Smooth muscle cell (in vitro differentiated cells): ENCODE measurements around the gene ARHGAP30. TPM values are rescaled to one million over a fixed set of nuclear protein-coding genes. Genes with fewer than 3 reads are reported as not detected.

ENCODE experiments used
- DNase-seq: peaks from one replicate; lab custom pipeline; 2025; ENCODE audit not compliant: unreplicated experiment; lab: John Stamatoyannopoulos, UW
- H2AFZ ChIP-seq: fragments of 200-600 bp; sonication (generic); 2 replicates; pipeline ENCODE4 v1.6.0; 2016; ENCODE audit warnings: antibody characterized with exemption, low read depth, mild to moderate bottlenecking
- H3F3A ChIP-seq: fragments of 200-600 bp; sonication (generic); 2 replicates; pipeline ENCODE4 v1.6.0; 2017; ENCODE audit warnings: antibody characterized with exemption, low read depth
- H3K27ac ChIP-seq: fragments of 200-600 bp; sonication (generic); 2 replicates; pipeline ENCODE4 v1.5.1; 2016; ENCODE audit warnings: low read depth, mild to moderate bottlenecking
- H3K27me3 ChIP-seq: fragments of 200-600 bp; sonication (generic); 2 replicates; pipeline ENCODE4 v1.6.1; 2016; ENCODE audit warnings: low read depth, mild to moderate bottlenecking
- H3K36me3 ChIP-seq: fragments of 200-600 bp; sonication (generic); 2 replicates; pipeline ENCODE4 v1.5.1; 2016; ENCODE audit warnings: low read depth
- H3K4me1 ChIP-seq: fragments of 200-600 bp; sonication (generic); 2 replicates; pipeline ENCODE4 v1.5.1; 2016; ENCODE audit warnings: low read depth
- H3K4me2 ChIP-seq: fragments of 200-600 bp; sonication (generic); 2 replicates; pipeline ENCODE4 v1.6.0; 2016; ENCODE audit warnings: mild to moderate bottlenecking
- H3K4me3 ChIP-seq: fragments of 200-600 bp; sonication (generic); 2 replicates; pipeline ENCODE4 v1.5.1; 2016; ENCODE audit warnings: mild to moderate bottlenecking
- H3K79me2 ChIP-seq: fragments of 200-600 bp; sonication (generic); 2 replicates; pipeline ENCODE4 v1.6.0; 2016; ENCODE audit warnings: low read depth, mild to moderate bottlenecking
- H3K9ac ChIP-seq: fragments of 200-600 bp; sonication (generic); 2 replicates; pipeline ENCODE4 v1.6.0; 2016; ENCODE audit warnings: low read depth
- H3K9me3 ChIP-seq: fragments of 200-600 bp; sonication (generic); replicated peaks from 2 replicates; pipeline ENCODE4 v1.5.1; 2016; ENCODE audit warnings: low read depth
- H4K20me1 ChIP-seq: fragments of 200-600 bp; sonication (generic); 2 replicates; pipeline ENCODE4 v1.6.0; 2016; ENCODE audit warnings: low read depth
- CTCF ChIP-seq: fragments of 200-600 bp; sonication (generic); IDR thresholded peaks from 2 replicates; pipeline ENCODE4 v1.5.1; 2017; ENCODE audit warnings: borderline replicate concordance, mild to moderate bottlenecking, antibody characterized with exemption; ENCODE audit not compliant: insufficient read depth, poor library complexity, severe bottlenecking
- WGBS: methylation state at CpG from one replicate; pipeline ENCODE4 v1.1.7; 2016; ENCODE audit warnings: low lambda C conversion rate; 5-methylcytosine and 5-hydroxymethylcytosine counted together
- polyA plus RNA-seq: library from polyadenylated mRNA; unstranded; fragments of >200 nt; fragmentation: Nextera tagmentation; extraction: Ambion mirVana; gene quantifications from 2 replicates; pipeline ENCODE4 v1.2.1, GENCODE V29; 2016
- total RNA-seq: library from RNA; depleted of rRNA; stranded (reverse); fragments of >200 nt; gene quantifications from 2 replicates; pipeline ENCODE4 v1.2.3, GENCODE V29; 2014

The ARHGAP30 gene
- total and polyA plus RNA-seq, 2 experiments from 2014 or later, result 0.13 to 1.2 TPM

DNA sequence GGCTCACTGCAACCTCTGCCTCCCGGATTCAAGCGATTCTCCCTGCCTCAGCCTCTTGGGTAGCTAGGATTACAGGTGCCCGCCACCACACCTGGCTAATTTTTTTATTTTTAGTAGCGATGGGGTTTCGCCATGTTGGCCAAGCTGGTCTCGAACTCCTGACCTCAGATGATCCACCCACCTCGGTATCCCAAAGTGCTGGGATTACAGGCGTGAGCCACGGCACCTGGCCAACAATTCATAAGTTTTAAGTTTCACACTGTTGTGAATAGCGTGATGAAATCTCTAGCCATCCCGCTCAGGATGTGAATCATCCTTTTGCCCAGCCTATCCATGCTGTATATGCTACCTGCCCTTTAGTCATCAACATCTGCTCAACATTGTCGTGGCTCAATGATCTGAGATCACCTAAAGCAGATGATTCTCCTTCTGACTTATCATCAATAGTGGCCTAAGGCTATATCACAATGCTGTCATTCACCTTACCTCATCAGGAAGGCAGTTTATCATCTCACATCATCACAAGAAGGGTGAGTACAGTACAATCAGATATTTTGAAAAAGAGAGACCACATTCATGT lies 45.5 kb upstream of the ARHGAP30 start:
- no peaks in the 10 kb centered on the region for H3K36me3 ChIP-seq
- peak overlapping the region; percentile 12 for H3K9ac ChIP-seq
- TF ChIP-seq CTCF, result no peak
- peaks cover 48% of the 10 kb centered on the region for H4K20me1 ChIP-seq
- H3F3A ChIP-seq, result peaks cover 7% of the 10 kb centered on the region
- H2AFZ ChIP-seq, result no peak overlapping the region
- H3K4me2 ChIP-seq, result peak overlapping the region; percentile 15
- H3K4me1 ChIP-seq, result peaks cover 11% of the 10 kb centered on the region
- H3K27ac ChIP-seq, result peak overlapping the region; percentile 100
- no peak overlapping the region for H3K4me3 ChIP-seq
- H3K79me2 ChIP-seq, result peaks cover 86% of the 10 kb centered on the region
- H3K27me3 ChIP-seq, result no peaks in the 10 kb centered on the region
- WGBS, result 82% methylated on average over 12 of the region's 12 CpGs
- no peak for DNase-seq
- H3K9me3 ChIP-seq, result no peaks in the 10 kb centered on the region

DNA sequence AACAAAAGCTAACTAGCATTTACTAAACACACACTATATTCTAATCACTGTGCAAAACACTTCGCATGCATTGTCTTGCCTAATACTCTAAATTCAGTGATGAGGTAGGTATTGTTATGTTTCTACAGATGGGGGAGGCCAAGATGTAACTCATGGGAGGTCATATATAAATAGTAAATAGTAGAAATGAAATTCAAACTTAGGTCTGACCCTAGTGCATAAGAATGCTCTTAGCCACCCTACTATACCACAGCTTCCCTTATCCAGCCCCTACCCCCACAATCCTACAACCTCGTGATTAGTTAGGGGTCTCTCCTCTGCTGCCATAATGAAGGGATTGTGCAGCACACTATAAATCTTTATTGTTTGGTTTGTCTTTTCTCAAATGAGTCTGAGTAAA lies 44.9 kb upstream of the ARHGAP30 start:
- no peaks in the 10 kb centered on the region for H3K9me3 ChIP-seq
- H3K4me1 ChIP-seq, result peaks cover 11% of the 10 kb centered on the region
- no peak for TF ChIP-seq CTCF
- H3K36me3 ChIP-seq, result no peaks in the 10 kb centered on the region
- H3K79me2 ChIP-seq, result peaks cover 93% of the 10 kb centered on the region
- 85% methylated on average over 2 of the region's 2 CpGs for WGBS
- no peak overlapping the region for H3K4me2 ChIP-seq
- H4K20me1 ChIP-seq, result peaks cover 54% of the 10 kb centered on the region
- DNase-seq, result no peak
- H3K4me3 ChIP-seq, result no peak overlapping the region
- peak overlapping the region; percentile 100 for H3K27ac ChIP-seq
- H2AFZ ChIP-seq, result no peak overlapping the region
- H3F3A ChIP-seq, result peaks cover 3% of the 10 kb centered on the region
- H3K27me3 ChIP-seq, result no peaks in the 10 kb centered on the region
- H3K9ac ChIP-seq, result peak overlapping the region; percentile 12

DNA sequence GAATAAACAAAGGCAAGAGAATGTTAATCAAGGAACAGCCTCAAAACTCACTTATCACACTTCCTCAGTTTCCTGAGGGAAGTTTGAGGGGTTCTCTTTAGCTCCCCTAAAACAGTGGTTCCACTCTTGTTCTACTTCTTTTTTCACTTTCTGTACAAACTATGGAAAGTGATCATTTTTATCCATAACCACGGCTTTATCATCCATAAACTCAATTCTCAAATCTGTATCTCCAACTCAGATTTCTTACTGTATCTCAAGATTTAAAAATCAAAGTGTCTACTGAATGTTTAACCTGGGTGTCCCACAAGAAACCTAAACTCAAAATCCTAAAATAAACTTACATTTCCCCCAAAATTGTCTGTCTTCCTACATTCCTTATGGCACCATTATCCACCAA lies 44.2 kb upstream of the ARHGAP30 start:
- H3K36me3 ChIP-seq, result no peaks in the 10 kb centered on the region
- no peak for DNase-seq
- H3F3A ChIP-seq, result no peaks in the 10 kb centered on the region
- H3K9ac ChIP-seq, result no peak overlapping the region
- H3K4me3 ChIP-seq, result no peak overlapping the region
- H3K4me1 ChIP-seq, result peaks cover 5% of the 10 kb centered on the region
- 100% methylated on average over 1 of the region's 1 CpG for WGBS
- H3K4me2 ChIP-seq, result no peak overlapping the region
- no peaks in the 10 kb centered on the region for H3K27me3 ChIP-seq
- no peaks in the 10 kb centered on the region for H3K9me3 ChIP-seq
- H3K79me2 ChIP-seq, result peaks cover 96% of the 10 kb centered on the region
- H4K20me1 ChIP-seq, result peaks cover 61% of the 10 kb centered on the region
- H2AFZ ChIP-seq, result no peak overlapping the region
- no peak for TF ChIP-seq CTCF
- no peak overlapping the region for H3K27ac ChIP-seq

- DNase-seq, result no peak
- Histone ChIP-seq H4K20me1 (peaks cover 74% of the 10 kb centered on the region), H3K4me3 (no peak overlapping the region), H3K79me2 (peaks cover 100% of the 10 kb centered on the region), H3F3A (no peaks in the 10 kb centered on the region), H3K36me3 (no peaks in the 10 kb centered on the region), H3K4me1 (no peaks in the 10 kb centered on the region), H3K9me3 (no peaks in the 10 kb centered on the region), H3K9ac (no peak overlapping the region), H3K27me3 (no peaks in the 10 kb centered on the region), H2AFZ (no peak overlapping the region), H3K27ac (no peak overlapping the region), H3K4me2 (no peak overlapping the region)
- 96% methylated on average over 2 of the region's 2 CpGs for WGBS
- TF ChIP-seq CTCF, result no peak
Measured at GRCh38 chr1:161111527-161111926, 41.8 kb upstream of the ARHGAP30 start.
